GM23338 (cell line): Measurements from ENCODE around the gene MID1. TPM values are rescaled to one million over a fixed set of nuclear protein-coding genes. Genes with fewer than 3 reads are reported as not detected.

Experiments
- ATAC-seq: fragments of 200-7000 bp; cut with Tn5 transposase; 3 replicates; pipeline ENCODE4 v1.9.1; 2020
- DNase-seq: peaks from one replicate; pipeline ENCODE4 v3.0.0-alpha.2; 2015; ENCODE audit warnings: low spot score
- H2AFZ ChIP-seq: fragments of 200-600 bp; sonication (generic); 2 replicates; pipeline ENCODE4 v1.8.0; 2016; ENCODE audit warnings: antibody characterized with exemption, mild to moderate bottlenecking, moderate library complexity
- H3F3A ChIP-seq: fragments of 200-600 bp; sonication (generic); replicated peaks from 2 replicates; pipeline ENCODE4 v1.8.0; 2017; ENCODE audit warnings: antibody characterized with exemption, mixed run types, low read depth
- H3K27ac ChIP-seq: fragments of 200-600 bp; sonication (generic); 2 replicates; pipeline ENCODE4 v1.6.1; 2016; ENCODE audit warnings: low read depth
- H3K27me3 ChIP-seq: fragments of 200-600 bp; sonication (generic); 2 replicates; pipeline ENCODE4 v1.8.0; 2016; ENCODE audit warnings: mild to moderate bottlenecking, mixed run types, moderate library complexity; ENCODE audit not compliant: insufficient read depth
- H3K36me3 ChIP-seq: fragments of 200-600 bp; sonication (generic); 2 replicates; pipeline ENCODE4 v1.8.0; 2016; ENCODE audit warnings: mild to moderate bottlenecking; ENCODE audit not compliant: insufficient read depth
- H3K4me1 ChIP-seq: fragments of 200-600 bp; sonication (generic); 2 replicates; pipeline ENCODE4 v1.8.0; 2016; ENCODE audit warnings: mild to moderate bottlenecking, moderate library complexity; ENCODE audit not compliant: insufficient read depth
- H3K4me2 ChIP-seq: fragments of 200-600 bp; sonication (generic); 2 replicates; pipeline ENCODE4 v1.7.1; 2017; ENCODE audit warnings: mixed run types
- H3K4me3 ChIP-seq: fragments of 200-600 bp; sonication (generic); 2 replicates; pipeline ENCODE4 v1.6.1; 2016; ENCODE audit warnings: mixed run types
- H3K79me2 ChIP-seq: fragments of 200-600 bp; sonication (generic); replicated peaks from 2 replicates; pipeline ENCODE4 v1.8.0; 2017; ENCODE audit warnings: mild to moderate bottlenecking; ENCODE audit not compliant: insufficient read depth
- H3K9me2 ChIP-seq: fragments of 200-600 bp; sonication (generic); 2 replicates; pipeline ENCODE4 v1.8.0; 2017; ENCODE audit not compliant: insufficient read depth
- H4K20me1 ChIP-seq: fragments of 200-600 bp; sonication (generic); replicated peaks from 2 replicates; pipeline ENCODE4 v1.8.0; 2017; ENCODE audit warnings: mild to moderate bottlenecking; ENCODE audit not compliant: insufficient read depth
- H3K27ac Mint-ChIP-seq: 2 replicates; pipeline ENCODE4 v1.8.0; 2020; ENCODE audit warnings: inconsistent platforms, mild to moderate bottlenecking, moderate library complexity, mixed read lengths
- H3K27me3 Mint-ChIP-seq: 3 replicates; pipeline ENCODE4 v1.8.0; 2022; ENCODE audit warnings: low read depth, mild to moderate bottlenecking, moderate library complexity, mixed read lengths, inconsistent platforms; ENCODE audit not compliant: insufficient read depth, poor library complexity
- H3K36me3 Mint-ChIP-seq: 3 replicates; pipeline ENCODE4 v1.8.0; 2021; ENCODE audit warnings: low read depth, mild to moderate bottlenecking, inconsistent platforms, moderate library complexity, mixed read lengths
- H3K4me1 Mint-ChIP-seq: 3 replicates; pipeline ENCODE4 v1.8.0; 2020; ENCODE audit warnings: mild to moderate bottlenecking, inconsistent platforms, mixed read lengths
- H3K4me3 Mint-ChIP-seq: 3 replicates; pipeline ENCODE4 v1.8.0; 2021; ENCODE audit warnings: moderate library complexity, mild to moderate bottlenecking, inconsistent platforms, mixed read lengths
- H3K9me3 Mint-ChIP-seq: 3 replicates; pipeline ENCODE4 v1.8.0; 2020; ENCODE audit warnings: moderate library complexity, mild to moderate bottlenecking, inconsistent platforms, mixed read lengths
- CREB1 ChIP-seq: fragments of 250-450 bp; sonication (Bioruptor Pico); IDR thresholded peaks from 2 replicates; pipeline ENCODE4 v1.5.0; 2020; ENCODE audit warnings: low read depth, mild to moderate bottlenecking, moderate library complexity
- EZH2 ChIP-seq: fragments of 200-600 bp; sonication (generic); IDR thresholded peaks from one replicate; pipeline ENCODE4 v1.8.0; 2017; ENCODE audit warnings: antibody characterized with exemption, mild to moderate bottlenecking, low read depth; ENCODE audit not compliant: unreplicated experiment
- EZH2phosphoT487 ChIP-seq: fragments of 200-600 bp; sonication (generic); IDR thresholded peaks from one replicate; pipeline ENCODE4 v1.8.1; 2018; ENCODE audit warnings: antibody characterized with exemption; ENCODE audit not compliant: unreplicated experiment
- JUNB ChIP-seq: IDR thresholded peaks from one replicate; pipeline ENCODE4 v1.6.1; 2016; ENCODE audit warnings: antibody characterized with exemption; ENCODE audit not compliant: unreplicated experiment
- NANOG ChIP-seq: IDR thresholded peaks from 2 replicates; pipeline ENCODE4 v1.6.1; 2016; ENCODE audit warnings: antibody characterized with exemption, borderline replicate concordance
- POLR2AphosphoS5 ChIP-seq: IDR thresholded peaks from 2 replicates; pipeline ENCODE4 v1.6.1; 2016; ENCODE audit warnings: antibody characterized with exemption, low read depth
- STAT1 ChIP-seq: IDR thresholded peaks from one replicate; pipeline ENCODE4 v1.6.1; 2016; ENCODE audit warnings: antibody characterized with exemption; ENCODE audit not compliant: unreplicated experiment
- ZNF331 ChIP-seq: fragments of 250-450 bp; sonication (Bioruptor Pico); IDR thresholded peaks from 2 replicates; pipeline ENCODE4 v1.5.0; 2020; ENCODE audit warnings: low read depth, mild to moderate bottlenecking, moderate library complexity
- polyA plus RNA-seq: library from polyadenylated mRNA; unstranded; fragments of >200 nt; fragmentation: Nextera tagmentation; extraction: Ambion mirVana; gene quantifications from 2 replicates; pipeline ENCODE4 v1.2.1, GENCODE V29; 2016
- total RNA-seq: library from RNA; depleted of rRNA; stranded (reverse); fragments of >200 nt; shearing (Covaris generic); gene quantifications from 2 replicates; pipeline ENCODE4 v1.2.3, GENCODE V29; 2014
- TF ChIP-seq, protein P1 (sequence below): IDR thresholded peaks from one replicate; pipeline ENCODE4 v1.6.1; 2018; ENCODE audit warnings: antibody characterized with exemption; ENCODE audit not compliant: unreplicated experiment
- TF ChIP-seq, protein P2 (sequence below): fragments of 250-450 bp; sonication (Bioruptor Pico); IDR thresholded peaks from 2 replicates; pipeline ENCODE4 v1.5.0; 2020; ENCODE audit warnings: mild to moderate bottlenecking, moderate library complexity

The MID1 gene
- total and polyA plus RNA-seq, 2 experiments from 2014 or later: 27.2 to 39.3 TPM

- Histone ChIP-seq H3K79me2 (no peaks in the 10 kb centered on the region), H3K4me2 (no peak overlapping the region), H3K36me3 (no peaks in the 10 kb centered on the region), H4K20me1 (no peaks in the 10 kb centered on the region), H3K4me1 (peaks cover 11% of the 10 kb centered on the region), H3K4me3 (no peak overlapping the region), H3K9me2 (no peaks in the 10 kb centered on the region), H3K27me3 (no peaks in the 10 kb centered on the region), H2AFZ (no peak overlapping the region), H3K27ac (no peak overlapping the region), H3F3A (no peaks in the 10 kb centered on the region)
- peaks cover 10% of the 10 kb centered on the region for H3K4me1 Mint-ChIP-seq
- no peak overlapping the region for H3K4me3 Mint-ChIP-seq
- H3K27me3 Mint-ChIP-seq: no peaks in the 10 kb centered on the region
- H3K27ac Mint-ChIP-seq: no peak overlapping the region
- ATAC-seq: no peak
- DNase-seq: no peak
- TF ChIP-seq, protein P1, sequence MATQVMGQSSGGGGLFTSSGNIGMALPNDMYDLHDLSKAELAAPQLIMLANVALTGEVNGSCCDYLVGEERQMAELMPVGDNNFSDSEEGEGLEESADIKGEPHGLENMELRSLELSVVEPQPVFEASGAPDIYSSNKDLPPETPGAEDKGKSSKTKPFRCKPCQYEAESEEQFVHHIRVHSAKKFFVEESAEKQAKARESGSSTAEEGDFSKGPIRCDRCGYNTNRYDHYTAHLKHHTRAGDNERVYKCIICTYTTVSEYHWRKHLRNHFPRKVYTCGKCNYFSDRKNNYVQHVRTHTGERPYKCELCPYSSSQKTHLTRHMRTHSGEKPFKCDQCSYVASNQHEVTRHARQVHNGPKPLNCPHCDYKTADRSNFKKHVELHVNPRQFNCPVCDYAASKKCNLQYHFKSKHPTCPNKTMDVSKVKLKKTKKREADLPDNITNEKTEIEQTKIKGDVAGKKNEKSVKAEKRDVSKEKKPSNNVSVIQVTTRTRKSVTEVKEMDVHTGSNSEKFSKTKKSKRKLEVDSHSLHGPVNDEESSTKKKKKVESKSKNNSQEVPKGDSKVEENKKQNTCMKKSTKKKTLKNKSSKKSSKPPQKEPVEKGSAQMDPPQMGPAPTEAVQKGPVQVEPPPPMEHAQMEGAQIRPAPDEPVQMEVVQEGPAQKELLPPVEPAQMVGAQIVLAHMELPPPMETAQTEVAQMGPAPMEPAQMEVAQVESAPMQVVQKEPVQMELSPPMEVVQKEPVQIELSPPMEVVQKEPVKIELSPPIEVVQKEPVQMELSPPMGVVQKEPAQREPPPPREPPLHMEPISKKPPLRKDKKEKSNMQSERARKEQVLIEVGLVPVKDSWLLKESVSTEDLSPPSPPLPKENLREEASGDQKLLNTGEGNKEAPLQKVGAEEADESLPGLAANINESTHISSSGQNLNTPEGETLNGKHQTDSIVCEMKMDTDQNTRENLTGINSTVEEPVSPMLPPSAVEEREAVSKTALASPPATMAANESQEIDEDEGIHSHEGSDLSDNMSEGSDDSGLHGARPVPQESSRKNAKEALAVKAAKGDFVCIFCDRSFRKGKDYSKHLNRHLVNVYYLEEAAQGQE: no peak
- TF ChIP-seq EZH2phosphoT487: no peak
- H3K9me3 Mint-ChIP-seq: peaks cover 7% of the 10 kb centered on the region; the same call in 2 of the 3 replicates
- H3K36me3 Mint-ChIP-seq: no peaks in the 10 kb centered on the region; the same call in 2 of the 3 replicates
Measured at GRCh38 chrX:10629905-10630304, 9.5 kb upstream of the MID1 start.

GRCh38 chrX:10628906-10629305 lies 8.5 kb upstream of the MID1 start:
- Histone ChIP-seq H3K4me3 (no peak overlapping the region), H3K79me2 (no peaks in the 10 kb centered on the region), H2AFZ (no peak overlapping the region), H3K27ac (no peak overlapping the region), H3K9me2 (no peaks in the 10 kb centered on the region), H3F3A (no peaks in the 10 kb centered on the region), H3K27me3 (no peaks in the 10 kb centered on the region), H3K36me3 (no peaks in the 10 kb centered on the region), H3K4me1 (peaks cover 1% of the 10 kb centered on the region), H3K4me2 (no peak overlapping the region), H4K20me1 (no peaks in the 10 kb centered on the region)
- no peak overlapping the region for H3K4me3 Mint-ChIP-seq
- no peaks in the 10 kb centered on the region for H3K27me3 Mint-ChIP-seq
- H3K36me3 Mint-ChIP-seq: no peaks in the 10 kb centered on the region; the same call in 2 of the 3 replicates
- ATAC-seq (no peak), DNase-seq (no peak)
- no peak overlapping the region for H3K27ac Mint-ChIP-seq
- peaks cover 7% of the 10 kb centered on the region; the same call in 2 of the 3 replicates for H3K9me3 Mint-ChIP-seq
- H3K4me1 Mint-ChIP-seq: peaks cover 3% of the 10 kb centered on the region
- TF ChIP-seq EZH2: no peak
- TF ChIP-seq STAT1: no peak
- TF ChIP-seq, protein P2, sequence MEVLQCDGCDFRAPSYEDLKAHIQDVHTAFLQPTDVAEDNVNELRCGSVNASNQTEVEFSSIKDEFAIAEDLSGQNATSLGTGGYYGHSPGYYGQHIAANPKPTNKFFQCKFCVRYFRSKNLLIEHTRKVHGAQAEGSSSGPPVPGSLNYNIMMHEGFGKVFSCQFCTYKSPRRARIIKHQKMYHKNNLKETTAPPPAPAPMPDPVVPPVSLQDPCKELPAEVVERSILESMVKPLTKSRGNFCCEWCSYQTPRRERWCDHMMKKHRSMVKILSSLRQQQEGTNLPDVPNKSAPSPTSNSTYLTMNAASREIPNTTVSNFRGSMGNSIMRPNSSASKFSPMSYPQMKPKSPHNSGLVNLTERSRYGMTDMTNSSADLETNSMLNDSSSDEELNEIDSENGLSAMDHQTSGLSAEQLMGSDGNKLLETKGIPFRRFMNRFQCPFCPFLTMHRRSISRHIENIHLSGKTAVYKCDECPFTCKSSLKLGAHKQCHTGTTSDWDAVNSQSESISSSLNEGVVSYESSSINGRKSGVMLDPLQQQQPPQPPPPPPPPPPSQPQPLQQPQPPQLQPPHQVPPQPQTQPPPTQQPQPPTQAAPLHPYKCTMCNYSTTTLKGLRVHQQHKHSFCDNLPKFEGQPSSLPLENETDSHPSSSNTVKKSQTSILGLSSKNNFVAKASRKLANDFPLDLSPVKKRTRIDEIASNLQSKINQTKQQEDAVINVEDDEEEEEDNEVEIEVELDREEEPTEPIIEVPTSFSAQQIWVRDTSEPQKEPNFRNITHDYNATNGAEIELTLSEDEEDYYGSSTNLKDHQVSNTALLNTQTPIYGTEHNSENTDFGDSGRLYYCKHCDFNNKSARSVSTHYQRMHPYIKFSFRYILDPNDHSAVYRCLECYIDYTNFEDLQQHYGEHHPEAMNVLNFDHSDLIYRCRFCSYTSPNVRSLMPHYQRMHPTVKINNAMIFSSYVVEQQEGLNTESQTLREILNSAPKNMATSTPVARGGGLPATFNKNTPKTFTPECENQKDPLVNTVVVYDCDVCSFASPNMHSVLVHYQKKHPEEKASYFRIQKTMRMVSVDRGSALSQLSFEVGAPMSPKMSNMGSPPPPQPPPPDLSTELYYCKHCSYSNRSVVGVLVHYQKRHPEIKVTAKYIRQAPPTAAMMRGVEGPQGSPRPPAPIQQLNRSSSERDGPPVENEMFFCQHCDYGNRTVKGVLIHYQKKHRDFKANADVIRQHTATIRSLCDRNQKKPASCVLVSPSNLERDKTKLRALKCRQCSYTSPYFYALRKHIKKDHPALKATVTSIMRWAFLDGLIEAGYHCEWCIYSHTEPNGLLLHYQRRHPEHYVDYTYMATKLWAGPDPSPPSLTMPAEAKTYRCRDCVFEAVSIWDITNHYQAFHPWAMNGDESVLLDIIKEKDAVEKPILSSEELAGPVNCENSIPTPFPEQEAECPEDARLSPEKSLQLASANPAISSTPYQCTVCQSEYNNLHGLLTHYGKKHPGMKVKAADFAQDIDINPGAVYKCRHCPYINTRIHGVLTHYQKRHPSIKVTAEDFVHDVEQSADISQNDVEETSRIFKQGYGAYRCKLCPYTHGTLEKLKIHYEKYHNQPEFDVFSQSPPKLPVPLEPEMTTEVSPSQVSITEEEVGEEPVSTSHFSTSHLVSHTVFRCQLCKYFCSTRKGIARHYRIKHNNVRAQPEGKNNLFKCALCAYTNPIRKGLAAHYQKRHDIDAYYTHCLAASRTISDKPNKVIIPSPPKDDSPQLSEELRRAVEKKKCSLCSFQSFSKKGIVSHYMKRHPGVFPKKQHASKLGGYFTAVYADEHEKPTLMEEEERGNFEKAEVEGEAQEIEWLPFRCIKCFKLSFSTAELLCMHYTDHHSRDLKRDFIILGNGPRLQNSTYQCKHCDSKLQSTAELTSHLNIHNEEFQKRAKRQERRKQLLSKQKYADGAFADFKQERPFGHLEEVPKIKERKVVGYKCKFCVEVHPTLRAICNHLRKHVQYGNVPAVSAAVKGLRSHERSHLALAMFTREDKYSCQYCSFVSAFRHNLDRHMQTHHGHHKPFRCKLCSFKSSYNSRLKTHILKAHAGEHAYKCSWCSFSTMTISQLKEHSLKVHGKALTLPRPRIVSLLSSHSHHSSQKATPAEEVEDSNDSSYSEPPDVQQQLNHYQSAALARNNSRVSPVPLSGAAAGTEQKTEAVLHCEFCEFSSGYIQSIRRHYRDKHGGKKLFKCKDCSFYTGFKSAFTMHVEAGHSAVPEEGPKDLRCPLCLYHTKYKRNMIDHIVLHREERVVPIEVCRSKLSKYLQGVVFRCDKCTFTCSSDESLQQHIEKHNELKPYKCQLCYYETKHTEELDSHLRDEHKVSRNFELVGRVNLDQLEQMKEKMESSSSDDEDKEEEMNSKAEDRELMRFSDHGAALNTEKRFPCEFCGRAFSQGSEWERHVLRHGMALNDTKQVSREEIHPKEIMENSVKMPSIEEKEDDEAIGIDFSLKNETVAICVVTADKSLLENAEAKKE (CRISPR knock-in tag): no peak
- TF ChIP-seq JUNB: no peak
- no peak for TF ChIP-seq CREB1 (CRISPR knock-in tag)
- no peak for TF ChIP-seq POLR2AphosphoS5
- TF ChIP-seq NANOG: no peak
- TF ChIP-seq ZNF331: no peak
- TF ChIP-seq EZH2phosphoT487: no peak
